ENCODE data around the gene MUC6. TPM values are rescaled to one million over a fixed set of nuclear protein-coding genes. Genes with fewer than 3 reads are reported as not detected.

The MUC6 gene
- total RNA-seq, 6 experiments from 2014 or later, result not detected

DNA sequence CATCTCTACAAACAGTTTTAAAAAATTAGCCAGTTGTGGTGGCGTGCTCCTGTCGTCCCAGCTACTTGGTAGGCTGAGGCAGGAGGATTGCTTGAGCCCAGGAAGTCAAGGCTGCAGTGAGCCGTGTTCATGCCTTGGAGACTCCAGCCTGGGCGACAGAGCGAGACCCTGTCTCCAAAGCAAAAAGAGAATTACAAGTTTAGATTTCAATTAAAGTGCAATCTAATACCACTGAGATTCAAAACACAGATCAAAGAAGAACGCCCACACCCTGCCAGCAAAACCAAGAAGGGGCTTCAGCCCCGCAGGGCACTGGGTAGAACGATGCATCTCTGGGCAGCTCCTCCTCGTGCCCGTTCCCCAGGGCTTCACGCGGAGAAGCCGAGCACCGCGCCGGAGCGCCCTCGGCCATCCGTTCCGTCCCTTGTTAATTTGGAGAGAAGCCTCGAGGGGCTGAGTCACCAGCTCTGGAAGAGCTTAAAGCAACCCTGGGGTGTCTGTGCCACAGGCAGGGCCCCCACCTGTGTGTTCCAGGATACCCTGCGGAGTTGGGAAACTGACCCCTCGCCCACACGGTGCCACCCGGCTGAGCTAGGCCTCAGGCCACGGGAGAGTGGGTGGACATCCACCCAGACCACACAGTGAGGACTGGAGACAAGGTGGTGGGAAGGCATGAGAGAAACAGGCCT is 63.9 kb downstream of the MUC6 start:
- Mint-ChIP-seq H3K9me3 (no peaks in the 10 kb centered on the region), H3K36me3 (ENCODE audit: low read depth) (peaks cover 24% of the 10 kb centered on the region), H3K4me1 (ENCODE audit: low read depth) (peaks cover 4% of the 10 kb centered on the region; the same call in 1 of the 2 replicates), H3K4me3 (no peak overlapping the region), H3K27me3 (ENCODE audit: insufficient read depth) (peaks cover 3% of the 10 kb centered on the region; the same call in 1 of the 2 replicates), H3K27ac (no peak overlapping the region)
- TF ChIP-seq CTCF (IDR thresholded peaks at IDR 0.05), result no peak
- no peak for DNase-seq

DNA sequence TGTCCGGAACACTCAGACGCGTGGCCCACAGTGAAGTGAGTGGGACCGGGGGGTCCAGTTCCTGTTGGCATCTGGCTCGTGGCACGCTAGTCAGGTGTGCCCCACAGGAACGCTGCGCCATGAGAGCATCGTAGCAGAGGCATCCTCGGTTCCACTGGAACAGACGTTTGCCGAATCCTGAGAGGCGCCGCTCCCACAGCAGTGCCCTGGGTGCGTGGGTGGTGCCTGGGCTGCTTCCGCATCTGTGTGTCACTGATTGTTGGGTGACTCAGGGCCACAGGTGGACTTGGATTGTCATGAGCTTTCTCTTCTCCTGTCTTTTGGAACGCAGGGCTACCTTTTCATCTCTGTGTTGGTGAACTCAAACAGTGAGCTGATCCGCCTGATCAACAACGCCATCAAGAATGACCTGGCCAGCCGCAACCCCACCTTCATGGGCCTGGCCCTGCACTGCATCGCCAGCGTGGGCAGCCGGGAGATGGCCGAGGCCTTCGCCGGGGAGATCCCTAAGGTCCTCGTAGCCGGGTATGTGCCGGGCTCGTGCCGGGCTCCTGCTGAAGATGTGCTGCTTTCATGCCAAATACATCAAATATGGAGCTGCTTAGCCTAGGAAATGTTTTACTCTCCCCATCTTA is 64.7 kb downstream of the MUC6 start:
- no peak overlapping the region for H3K4me3 Mint-ChIP-seq
- peaks cover 4% of the 10 kb centered on the region; the same call in 1 of the 2 replicates for H3K4me1 Mint-ChIP-seq (ENCODE audit: low read depth)
- no peaks in the 10 kb centered on the region for H3K9me3 Mint-ChIP-seq
- peaks cover 24% of the 10 kb centered on the region for H3K36me3 Mint-ChIP-seq (ENCODE audit: low read depth)
- peaks cover 3% of the 10 kb centered on the region; the same call in 1 of the 2 replicates for H3K27me3 Mint-ChIP-seq (ENCODE audit: insufficient read depth)
- no peak for DNase-seq
- TF ChIP-seq CTCF (IDR thresholded peaks at IDR 0.05), result no peak
- H3K27ac Mint-ChIP-seq, result no peak overlapping the region

GRCh38 chr11:971092-971690 is 65.3 kb downstream of the MUC6 start:
- Mint-ChIP-seq H3K27me3 (ENCODE audit: insufficient read depth) (peaks cover 3% of the 10 kb centered on the region; the same call in 1 of the 2 replicates), H3K4me1 (ENCODE audit: low read depth) (peaks cover 10% of the 10 kb centered on the region), H3K9me3 (no peaks in the 10 kb centered on the region), H3K27ac (no peak overlapping the region), H3K36me3 (ENCODE audit: low read depth) (peaks cover 24% of the 10 kb centered on the region), H3K4me3 (no peak overlapping the region)
- DNase-seq, result no peak
- no peak for TF ChIP-seq CTCF (IDR thresholded peaks at IDR 0.05)

- Mint-ChIP-seq H3K4me3 (no peak overlapping the region), H3K27me3 (ENCODE audit: insufficient read depth) (no peaks in the 10 kb centered on the region; the same call in 1 of the 2 replicates), H3K9me3 (no peaks in the 10 kb centered on the region), H3K4me1 (ENCODE audit: low read depth) (peaks cover 10% of the 10 kb centered on the region), H3K36me3 (ENCODE audit: low read depth) (peaks cover 22% of the 10 kb centered on the region), H3K27ac (no peak overlapping the region)
- no peak for DNase-seq
- TF ChIP-seq CTCF (IDR thresholded peaks at IDR 0.05), result no peak
These were observed 66.1 kb downstream of the MUC6 start for GRCh38 chr11:970319-970871.

DNA sequence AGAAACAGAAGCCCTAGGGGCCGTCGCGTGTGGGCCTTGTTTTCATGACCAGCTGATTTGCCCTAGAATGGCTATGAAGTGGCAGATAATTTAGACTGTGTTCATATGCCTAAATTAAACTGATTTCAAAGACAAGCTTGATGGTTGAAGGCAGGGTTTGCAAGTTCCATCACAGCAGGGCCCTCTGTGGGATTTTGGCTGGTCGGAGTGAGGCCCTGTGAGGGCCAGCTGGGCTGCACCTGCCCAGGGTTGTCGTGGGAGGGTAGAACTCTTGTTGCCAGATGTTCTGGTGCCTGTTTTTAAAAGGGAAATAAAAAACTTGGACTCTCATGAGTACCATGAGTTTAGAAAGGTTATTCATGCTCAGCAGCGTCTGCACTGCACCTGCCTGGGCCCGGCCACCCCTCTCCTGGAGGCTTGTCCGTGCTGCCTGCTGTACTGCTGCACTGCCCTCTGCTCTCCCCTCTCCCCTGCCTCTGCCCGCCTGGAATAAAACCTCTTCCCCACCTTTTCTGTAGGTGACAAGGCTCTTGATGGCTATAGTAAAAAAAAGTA is 66.8 kb downstream of the MUC6 start:
- Mint-ChIP-seq H3K27ac (no peak overlapping the region), H3K9me3 (no peaks in the 10 kb centered on the region; the same call in 1 of the 2 replicates), H3K36me3 (ENCODE audit: low read depth) (peaks cover 19% of the 10 kb centered on the region), H3K4me1 (ENCODE audit: low read depth) (peaks cover 12% of the 10 kb centered on the region), H3K4me3 (no peak overlapping the region), H3K27me3 (ENCODE audit: insufficient read depth) (no peaks in the 10 kb centered on the region; the same call in 1 of the 2 replicates)
- no peak for DNase-seq
- no peak for TF ChIP-seq CTCF (IDR thresholded peaks at IDR 0.05)
